COLO829 (cell line): Measurements from ENCODE around the gene ZSWIM3.
A peak's percentile ranks its signal among the peaks of the same experiment; 100 is the strongest.

Experiments
- DNase-seq: peaks from one replicate; pipeline ENCODE4 v3.0.0; 2012; ENCODE audit warnings: low spot score

The ZSWIM3 gene

GRCh38 chr20:45909817-45910669 is 52.6 kb downstream of the ZSWIM3 start:
- DNase-seq = no peak

GRCh38 chr20:45910670-45911485 is 53.5 kb downstream of the ZSWIM3 start:
- peak; percentile 100 for DNase-seq

GRCh38 chr20:45911486-45912343 is 54.3 kb downstream of the ZSWIM3 start, which contains the start of gene PLTP:
Gene PLTP (minus strand): TSS chr20:45912155. CDS start chr20:45911452, 703 bp downstream.
- peak; percentile 28 for DNase-seq

DNA sequence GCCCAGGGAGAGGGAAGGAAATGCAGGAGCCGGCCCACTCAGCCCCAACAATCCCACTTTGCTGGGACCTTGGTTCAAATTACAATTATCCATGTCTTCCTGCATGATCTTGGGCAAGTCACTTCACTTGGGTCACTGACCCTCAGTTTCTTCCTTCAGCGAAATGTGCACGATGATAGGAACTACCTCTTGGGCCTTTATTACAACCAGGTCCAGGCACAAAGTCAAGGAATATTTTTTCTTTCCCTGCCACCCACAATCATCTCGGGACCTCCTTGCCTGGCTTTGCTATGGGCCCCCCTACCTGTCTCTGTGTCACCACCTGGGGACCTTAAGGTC is 54.9 kb downstream of the ZSWIM3 start:
- DNase-seq = no peak

GRCh38 chr20:45913116-45913515 is 55.7 kb downstream of the ZSWIM3 start:
- DNase-seq = no peak

DNA sequence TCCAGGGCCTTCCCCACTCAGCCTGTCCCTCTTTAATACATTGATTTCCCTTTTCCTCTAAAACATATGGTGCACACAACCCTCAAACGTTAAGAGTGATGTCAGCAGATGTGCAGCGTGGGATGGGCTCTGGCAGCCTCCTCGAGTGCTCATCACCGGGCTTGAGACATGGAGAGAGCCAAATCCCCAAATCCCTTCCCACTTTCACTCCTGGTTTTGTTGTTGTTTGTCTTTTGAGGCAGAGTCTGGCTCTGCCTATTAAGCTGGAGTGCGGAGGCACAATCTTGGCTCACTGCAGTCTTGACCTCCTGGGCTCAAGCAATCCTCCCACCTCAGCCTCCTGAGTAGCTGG is 60.4 kb downstream of the ZSWIM3 start:
- no peak for DNase-seq

DNA sequence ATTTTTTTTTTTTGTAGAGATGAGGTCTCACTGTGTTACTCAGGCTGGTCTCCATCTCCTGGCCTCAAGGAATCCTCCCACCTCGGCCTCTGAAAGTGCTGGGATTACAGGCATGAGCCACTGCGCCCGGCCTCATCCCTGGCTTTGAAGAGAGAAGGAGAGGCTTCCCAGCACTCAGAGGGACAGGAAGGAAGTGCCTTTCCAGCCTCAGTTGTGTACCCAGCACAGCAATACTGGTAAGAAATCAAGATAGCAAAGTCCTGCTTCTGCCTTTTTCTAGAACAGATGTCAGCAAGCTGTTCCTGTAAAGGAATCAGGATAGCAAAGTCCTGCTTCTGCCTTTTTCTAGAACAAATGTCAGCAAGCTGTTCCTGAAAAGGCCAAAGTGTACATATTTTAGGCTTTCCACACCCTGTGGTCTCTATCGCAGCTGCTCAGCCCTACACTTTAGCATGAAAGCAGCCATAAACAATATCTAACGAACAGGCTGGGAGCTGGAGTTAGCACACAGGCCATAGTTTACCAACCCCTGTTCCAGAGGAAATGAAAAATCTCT is 60.8 kb downstream of the ZSWIM3 start:
- no peak for DNase-seq

DNA sequence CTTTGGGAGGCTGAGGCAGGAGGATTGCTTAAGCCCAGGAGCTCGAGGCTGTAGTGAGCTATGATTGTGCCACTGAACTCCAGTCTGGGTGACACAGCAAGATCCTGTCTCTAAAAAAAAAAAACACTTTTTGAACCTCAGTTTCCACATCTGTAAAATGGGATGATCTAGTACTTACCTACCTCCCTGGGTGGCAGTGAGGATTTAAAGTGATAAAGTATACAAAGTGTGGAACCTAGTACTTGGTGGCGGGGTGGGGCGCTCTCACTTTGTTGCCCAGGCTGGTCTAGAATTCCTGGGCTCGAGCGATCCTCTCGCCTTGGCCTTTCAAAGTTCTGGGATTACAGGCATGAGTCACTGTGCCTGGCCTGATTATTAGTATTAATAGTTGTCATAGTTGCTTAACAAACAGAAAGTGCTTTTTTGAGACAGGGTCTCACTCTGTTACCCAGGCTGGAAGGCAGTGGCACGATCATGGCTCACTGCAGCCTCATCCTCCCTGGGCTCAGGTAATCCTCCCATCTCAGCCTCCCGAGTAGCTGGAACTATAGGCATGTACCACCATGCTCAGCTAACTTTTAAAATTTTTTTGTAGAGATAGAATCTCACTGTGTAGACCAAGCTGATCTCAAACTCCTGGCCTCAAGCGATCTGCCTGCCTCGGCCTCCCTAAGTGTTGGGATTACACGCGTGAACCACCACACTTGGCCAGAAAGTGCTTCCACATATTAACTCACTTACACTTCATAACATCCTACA is 61.5 kb downstream of the ZSWIM3 start:
- DNase-seq = no peak

DNA sequence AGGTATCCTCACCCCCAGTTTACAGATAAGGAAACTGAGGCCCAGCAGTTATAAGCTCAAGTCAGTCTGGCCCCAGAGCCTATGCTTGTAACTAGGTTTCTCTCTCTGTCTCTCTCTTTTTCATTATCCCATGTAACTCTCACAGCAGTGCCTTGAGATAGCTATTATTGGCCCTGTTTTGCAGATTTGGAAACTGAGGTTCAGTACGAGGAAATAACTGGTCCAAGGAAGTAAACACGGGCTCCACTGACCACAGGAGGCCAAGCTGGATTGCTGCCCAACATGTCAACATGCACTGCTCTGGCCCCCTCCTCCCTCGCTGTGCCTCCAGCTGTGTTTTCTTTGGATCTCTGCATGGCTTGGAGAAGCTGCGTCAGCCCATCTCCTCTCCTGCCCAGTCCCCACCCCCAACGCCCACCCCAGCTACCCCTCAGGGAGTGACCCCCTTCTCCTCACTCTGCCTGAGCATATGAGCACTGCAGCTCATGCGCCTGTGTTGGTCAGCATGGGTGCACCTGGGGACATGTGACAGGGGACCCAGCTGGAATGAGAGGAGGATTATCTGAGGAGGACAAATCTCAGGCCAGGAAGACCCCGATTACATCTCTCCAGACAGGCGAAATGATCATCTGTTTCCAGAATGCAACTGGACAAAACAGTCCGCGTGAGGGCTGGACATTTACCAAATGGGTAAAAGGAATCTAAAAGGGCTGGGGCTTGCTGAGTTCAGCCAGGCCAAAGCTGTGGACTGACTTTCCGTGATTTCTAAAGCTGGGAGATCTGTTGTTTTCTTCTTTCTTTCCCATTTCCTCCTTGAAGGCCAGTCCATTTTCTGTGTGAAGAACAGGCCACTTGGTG is 62.4 kb downstream of the ZSWIM3 start:
- no peak for DNase-seq

DNA sequence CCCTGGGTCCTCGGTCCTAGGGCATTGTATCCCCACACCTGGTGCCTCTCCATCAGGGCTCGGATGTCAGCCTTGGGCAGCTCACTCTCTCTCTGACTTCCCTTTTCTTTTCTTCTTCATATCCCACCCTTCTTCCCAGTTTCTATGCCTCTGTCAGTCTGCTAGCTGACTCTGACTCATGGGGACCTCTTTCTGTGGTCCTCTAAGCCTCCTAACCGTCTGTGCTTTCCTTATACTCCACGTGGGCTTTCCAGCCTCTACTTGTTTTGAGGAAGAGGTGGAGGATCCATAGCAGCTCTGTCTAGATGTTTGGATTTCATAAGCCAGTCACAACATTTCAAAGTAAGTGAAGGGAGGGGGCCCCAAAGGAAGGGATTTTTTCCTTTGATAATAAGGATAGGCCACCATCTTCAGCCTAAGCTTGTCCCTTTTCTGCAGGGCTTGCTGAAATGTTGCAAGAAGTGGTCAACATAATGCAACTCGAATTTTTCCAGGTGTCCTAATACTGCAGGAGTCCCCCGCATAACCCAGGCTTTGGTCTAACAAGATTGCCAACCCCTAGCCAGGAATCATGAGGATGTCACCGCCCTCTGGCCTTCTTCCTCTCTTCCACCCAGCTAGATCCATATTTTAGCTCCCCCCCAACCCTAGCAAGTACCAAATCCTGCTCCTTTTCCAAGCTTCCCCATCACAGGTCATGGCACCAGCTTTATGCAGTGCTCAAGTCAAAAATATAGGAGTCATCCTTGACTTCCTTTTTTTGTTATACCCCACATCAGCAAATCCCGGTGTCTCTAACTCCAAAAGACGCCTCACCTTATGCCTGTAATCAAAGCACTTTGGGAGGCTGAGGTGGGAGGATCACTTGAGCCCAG is 63.3 kb downstream of the ZSWIM3 start:
- no peak for DNase-seq

GRCh38 chr20:45921337-45922189 is 64.1 kb downstream of the ZSWIM3 start:
- no peak for DNase-seq

GRCh38 chr20:45924391-45925261 is 67.2 kb downstream of the ZSWIM3 start:
- DNase-seq = no peak

DNA sequence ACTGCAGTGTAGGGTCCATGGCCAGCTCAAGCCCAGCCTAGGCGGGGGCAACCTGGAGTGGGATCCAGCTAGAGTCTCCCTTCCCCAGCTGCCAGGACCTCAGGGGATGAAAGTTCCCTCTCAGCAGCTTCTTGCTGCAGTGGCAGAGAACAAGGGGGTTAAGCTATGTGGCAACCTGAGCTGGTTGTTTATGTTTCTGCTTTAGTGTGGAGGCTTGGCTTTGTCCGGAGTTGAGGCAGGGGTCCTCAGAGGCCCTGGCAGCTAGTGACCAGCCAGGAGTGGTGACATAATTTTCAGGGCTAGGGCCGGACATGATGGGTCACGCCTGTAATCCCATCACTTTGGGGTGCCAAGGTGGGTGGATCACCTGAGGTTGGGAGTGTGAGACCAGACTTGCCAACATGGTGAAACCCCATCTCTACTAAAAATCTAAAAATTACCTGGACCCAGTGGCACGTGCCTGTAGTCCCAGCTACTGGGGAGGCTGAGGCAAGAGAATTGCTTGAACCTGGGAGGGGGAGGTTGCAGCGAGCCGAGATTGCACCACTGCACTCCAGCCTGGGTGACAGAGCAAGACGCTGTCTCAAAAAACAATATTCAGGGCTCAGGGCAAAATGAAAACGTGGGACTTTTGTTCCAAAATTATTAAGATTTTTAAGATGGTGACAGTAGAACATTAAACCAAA is 68.5 kb downstream of the ZSWIM3 start:
- DNase-seq = no peak

GRCh38 chr20:45926731-45927070 is 69.3 kb downstream of the ZSWIM3 start:
- no peak for DNase-seq

- no peak for DNase-seq
Observed at GRCh38 chr20:45927071-45927878, 69.9 kb downstream of the ZSWIM3 start.
